Natural killer cell (primary cell): ENCODE data around the gene GRIFIN. TPM values are rescaled to one million over a fixed set of nuclear protein-coding genes. Genes with fewer than 3 reads are reported as not detected.
A peak's percentile ranks its signal among the peaks of the same experiment; 100 is the strongest.

Source experiments
- ATAC-seq, 3 donors: fragments of 150-1000 bp in 2 of 3; fragments of 200-7000 bp in 1 of 3; cut with Tn5 transposase; 1 replicate in 1 of 3; 2 replicates in 2 of 3; pipeline ENCODE4 v1.10.0; 2021; ENCODE audit warnings: mild to moderate bottlenecking in 2 of 3, moderate library complexity in 2 of 3
- DNase-seq, 2 donors: peaks; one replicate each; pipeline versions ENCODE4 v3.0.0 to v3.0.0-alpha.2; 2013 to 2021; ENCODE audit warnings: mixed read lengths in 1 of 2
- H3K27ac ChIP-seq: one replicate; pipeline ENCODE4 v1.5.1; 2013; ENCODE audit warnings: mild to moderate bottlenecking, low read length
- H3K27me3 ChIP-seq: one replicate; pipeline ENCODE4 v1.6.1; 2013; ENCODE audit warnings: low read length; ENCODE audit not compliant: control insufficient read depth, insufficient read depth
- H3K36me3 ChIP-seq: one replicate; pipeline ENCODE4 v1.6.1; 2013; ENCODE audit warnings: low read length; ENCODE audit not compliant: control insufficient read depth, insufficient read depth
- H3K4me1 ChIP-seq: one replicate; pipeline ENCODE4 v1.6.1; 2013; ENCODE audit warnings: low read length; ENCODE audit not compliant: control insufficient read depth, insufficient read depth
- H3K4me3 ChIP-seq: one replicate; pipeline ENCODE4 v1.5.1; 2013; ENCODE audit warnings: low read length
- H3K9me3 ChIP-seq: one replicate; pipeline ENCODE4 v1.6.1; 2013; ENCODE audit warnings: low read length; ENCODE audit not compliant: control insufficient read depth, insufficient read depth
- H3K27ac Mint-ChIP-seq, 2 donors: one replicate each; pipeline ENCODE4 v1.8.0; 2022; ENCODE audit warnings: mild to moderate bottlenecking in 2 of 2, mixed read lengths in 2 of 2, moderate library complexity in 1 of 2
- H3K27me3 Mint-ChIP-seq, 2 donors: one replicate each; pipeline ENCODE4 v1.8.0; 2022; ENCODE audit warnings: low read depth in 2 of 2, mixed read lengths in 2 of 2
- H3K36me3 Mint-ChIP-seq: one replicate; pipeline ENCODE4 v1.8.0; 2022; ENCODE audit warnings: mixed read lengths
- H3K4me1 Mint-ChIP-seq, 2 donors: one replicate each; pipeline ENCODE4 v1.8.0; 2022; ENCODE audit warnings: mixed read lengths in 2 of 2
- H3K4me3 Mint-ChIP-seq: one replicate; pipeline ENCODE4 v1.8.0; 2022; ENCODE audit warnings: mild to moderate bottlenecking, moderate library complexity, mixed read lengths
- H3K9me3 Mint-ChIP-seq, 2 donors: one replicate each; pipeline ENCODE4 v1.8.0; 2022; ENCODE audit warnings: mixed read lengths in 2 of 2
- WGBS: methylation state at CpG from one replicate; pipeline ENCODE4 v1.1.7; 2013; ENCODE audit warnings: missing lambda C conversion rate; ENCODE audit not compliant: insufficient coverage; 5-methylcytosine and 5-hydroxymethylcytosine counted together
- intact Hi-C: fragments of 100-400 bp; cut with micrococcal nuclease; formaldehyde crosslinking; loops from one replicate; pipeline ENCODE4 v1.14.2; 2022
- total RNA-seq, 4 donors: library from RNA; stranded (reverse); fragments of 120-200 nt in 1 of 4; gene quantifications; one replicate each; pipeline versions ENCODE4 v1.2.3 to v1.2.4, GENCODE V29; 2013 to 2022
- TF ChIP-seq, protein P1 (sequence below): fragments of 200-600 bp; IDR thresholded peaks from one replicate; pipeline ENCODE4 v1.8.0; 2022; ENCODE audit warnings: antibody characterized with exemption

The GRIFIN gene
- total RNA-seq, 3 donors from 2014 or later (not counting 1 experiment from before 2014, with no cell fraction given): not detected

GRCh38 chr7:2492038-2492437 lies 15.8 kb upstream of the GRIFIN start:
- TF ChIP-seq, protein P1, sequence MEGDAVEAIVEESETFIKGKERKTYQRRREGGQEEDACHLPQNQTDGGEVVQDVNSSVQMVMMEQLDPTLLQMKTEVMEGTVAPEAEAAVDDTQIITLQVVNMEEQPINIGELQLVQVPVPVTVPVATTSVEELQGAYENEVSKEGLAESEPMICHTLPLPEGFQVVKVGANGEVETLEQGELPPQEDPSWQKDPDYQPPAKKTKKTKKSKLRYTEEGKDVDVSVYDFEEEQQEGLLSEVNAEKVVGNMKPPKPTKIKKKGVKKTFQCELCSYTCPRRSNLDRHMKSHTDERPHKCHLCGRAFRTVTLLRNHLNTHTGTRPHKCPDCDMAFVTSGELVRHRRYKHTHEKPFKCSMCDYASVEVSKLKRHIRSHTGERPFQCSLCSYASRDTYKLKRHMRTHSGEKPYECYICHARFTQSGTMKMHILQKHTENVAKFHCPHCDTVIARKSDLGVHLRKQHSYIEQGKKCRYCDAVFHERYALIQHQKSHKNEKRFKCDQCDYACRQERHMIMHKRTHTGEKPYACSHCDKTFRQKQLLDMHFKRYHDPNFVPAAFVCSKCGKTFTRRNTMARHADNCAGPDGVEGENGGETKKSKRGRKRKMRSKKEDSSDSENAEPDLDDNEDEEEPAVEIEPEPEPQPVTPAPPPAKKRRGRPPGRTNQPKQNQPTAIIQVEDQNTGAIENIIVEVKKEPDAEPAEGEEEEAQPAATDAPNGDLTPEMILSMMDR: no peak
- H3K27me3 ChIP-seq: peaks cover 2% of the 10 kb centered on the region
- ATAC-seq (no peak), DNase-seq (no peak)
- H3K36me3 ChIP-seq: no peaks in the 10 kb centered on the region
- H3K36me3 Mint-ChIP-seq: no peaks in the 10 kb centered on the region
- intact Hi-C loops: no loop called here
- peaks cover 0 to 11% of the 10 kb centered on the region in 2 donors for H3K9me3 Mint-ChIP-seq
- peaks cover 0 to 19% of the 10 kb centered on the region in 2 donors for H3K27me3 Mint-ChIP-seq
- H3K27ac Mint-ChIP-seq: no peak overlapping the region
- H3K9me3 ChIP-seq: no peaks in the 10 kb centered on the region
- WGBS: 86% methylated on average over 2 of the region's 2 CpGs
- H3K4me3 ChIP-seq: no peak overlapping the region
- H3K27ac ChIP-seq: no peak overlapping the region
- peaks cover 0 to 10% of the 10 kb centered on the region in 2 donors for H3K4me1 Mint-ChIP-seq
- no peak overlapping the region for H3K4me3 Mint-ChIP-seq
- H3K4me1 ChIP-seq: peaks cover 3% of the 10 kb centered on the region

DNA sequence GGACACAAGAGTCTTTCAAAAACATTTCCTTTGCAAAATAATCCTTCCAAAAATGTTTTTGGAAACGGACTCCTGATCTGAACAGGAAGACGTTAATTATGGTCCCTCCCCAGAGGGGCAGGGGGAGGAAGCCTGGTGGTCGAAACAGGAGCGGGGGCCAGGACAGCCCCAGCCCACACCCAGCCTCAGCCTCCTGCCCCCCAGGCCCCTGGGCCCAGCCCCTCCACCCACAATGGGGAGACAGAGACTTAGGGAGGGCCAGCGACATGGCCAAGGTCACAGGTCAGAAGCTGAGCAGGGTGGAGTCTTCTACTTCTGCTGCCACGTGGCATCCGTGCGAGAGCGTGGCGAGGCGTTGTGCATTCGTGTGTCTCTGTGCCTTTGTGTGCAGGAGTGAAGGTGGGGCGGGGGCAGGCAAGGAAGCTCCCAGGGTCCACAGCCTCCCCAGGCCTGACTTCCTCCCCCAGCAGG lies 14.0 kb upstream of the GRIFIN start:
- intact Hi-C loops: no loop called here
- Histone ChIP-seq H3K27ac (no peak overlapping the region), H3K9me3 (no peaks in the 10 kb centered on the region), H3K4me1 (peaks cover 3% of the 10 kb centered on the region), H3K4me3 (no peak overlapping the region), H3K36me3 (no peaks in the 10 kb centered on the region), H3K27me3 (peaks cover 2% of the 10 kb centered on the region)
- Mint-ChIP-seq H3K27ac (no peak overlapping the region), H3K36me3 (no peaks in the 10 kb centered on the region), H3K9me3 (peaks cover 0 to 11% of the 10 kb centered on the region in 2 donors), H3K4me1 (peaks cover 0 to 10% of the 10 kb centered on the region in 2 donors), H3K27me3 (peaks cover 0 to 17% of the 10 kb centered on the region in 2 donors), H3K4me3 (no peak overlapping the region)
- DNase-seq (no peak), ATAC-seq (no peak)
- TF ChIP-seq, protein P1: no peak
- 80% methylated on average over 11 of the region's 13 CpGs for WGBS

DNA sequence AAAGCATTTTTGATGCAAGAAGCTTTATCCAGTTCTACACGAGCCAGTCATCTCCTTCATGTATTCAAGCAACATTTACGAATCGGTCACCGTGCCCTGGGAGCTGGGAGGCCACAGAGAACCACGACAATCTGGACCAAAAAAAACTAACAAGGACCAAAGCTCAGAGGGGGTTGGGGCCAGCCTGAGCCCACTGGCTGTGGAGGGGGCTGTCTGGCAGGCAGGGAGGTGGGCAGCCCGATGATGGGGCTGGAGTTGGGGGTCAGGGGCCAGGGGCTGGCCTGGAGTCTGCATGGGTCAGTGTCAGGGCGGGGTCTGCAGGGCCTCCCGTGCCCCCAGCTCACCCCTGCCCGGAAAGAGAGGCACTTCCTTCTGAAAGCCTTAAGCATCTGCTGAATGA lies 12.5 kb upstream of the GRIFIN start:
- Histone ChIP-seq H3K27me3 (peaks cover 2% of the 10 kb centered on the region), H3K27ac (no peak overlapping the region), H3K9me3 (no peaks in the 10 kb centered on the region), H3K36me3 (no peaks in the 10 kb centered on the region), H3K4me1 (peaks cover under 1% of the 10 kb centered on the region), H3K4me3 (no peak overlapping the region)
- H3K4me1 Mint-ChIP-seq: peaks cover 0 to 10% of the 10 kb centered on the region in 2 donors
- peaks cover 0 to 17% of the 10 kb centered on the region in 2 donors for H3K27me3 Mint-ChIP-seq
- ATAC-seq (no peak), DNase-seq (no peak)
- 54% methylated on average over 9 of the region's 9 CpGs for WGBS
- TF ChIP-seq, protein P1: no peak
- H3K4me3 Mint-ChIP-seq: no peak overlapping the region
- peak overlapping the region in 1 of 2 donors; percentile 43 for H3K27ac Mint-ChIP-seq
- intact Hi-C loops: no loop called here
- no peaks in the 10 kb centered on the region for H3K36me3 Mint-ChIP-seq
- peaks cover 0 to 11% of the 10 kb centered on the region in 2 donors for H3K9me3 Mint-ChIP-seq

DNA sequence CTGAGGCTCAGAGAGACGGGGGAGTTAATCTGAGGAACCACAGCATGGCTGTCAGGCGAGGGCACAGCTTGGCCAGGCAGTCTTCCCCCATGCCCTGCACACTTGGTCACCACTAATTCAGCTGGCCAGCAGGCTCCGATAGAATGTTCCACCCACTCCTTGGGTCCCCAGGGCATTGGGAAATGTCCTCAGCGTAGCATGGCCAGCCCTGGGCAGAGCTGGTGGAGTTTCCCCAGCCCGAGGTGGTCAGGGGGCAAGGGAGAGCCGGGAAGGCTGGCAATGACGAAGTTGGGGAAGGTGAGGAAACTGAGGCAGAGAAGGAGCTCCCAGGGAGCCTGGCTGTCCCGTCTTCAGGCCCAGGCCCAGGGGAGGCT lies 12.1 kb upstream of the GRIFIN start:
- Histone ChIP-seq H3K27ac (no peak overlapping the region), H3K9me3 (peaks cover 3% of the 10 kb centered on the region), H3K4me3 (no peak overlapping the region), H3K27me3 (peaks cover 2% of the 10 kb centered on the region), H3K36me3 (no peaks in the 10 kb centered on the region), H3K4me1 (no peaks in the 10 kb centered on the region)
- Mint-ChIP-seq H3K9me3 (peaks cover 0 to 11% of the 10 kb centered on the region in 2 donors), H3K4me1 (peaks cover 0 to 10% of the 10 kb centered on the region in 2 donors), H3K27me3 (peaks cover 0 to 14% of the 10 kb centered on the region in 2 donors), H3K4me3 (no peak overlapping the region), H3K36me3 (no peaks in the 10 kb centered on the region), H3K27ac (no peak overlapping the region)
- TF ChIP-seq, protein P1: no peak
- WGBS: 89% methylated on average over 8 of the region's 8 CpGs
- ATAC-seq: no peak
- intact Hi-C loops: no loop called here
- DNase-seq: no peak
